K562 (cell line): Measurements from ENCODE around the gene TSGA10IP. TPM values are rescaled to one million over a fixed set of nuclear protein-coding genes. Genes with fewer than 3 reads are reported as not detected.

Experiments
- GABPB1 ChIP-seq: sonication (generic); formaldehyde crosslinking; IDR thresholded peaks from 2 replicates; pipeline ENCODE4 v1.8.0; 2022; ENCODE audit warnings: mild to moderate bottlenecking, missing genetic modification reagents
- HSF4 ChIP-seq: fragments of 250-450 bp; sonication (Bioruptor Pico); IDR thresholded peaks from 2 replicates; pipeline ENCODE4 v2.1.2; 2022; ENCODE audit warnings: mild to moderate bottlenecking, moderate library complexity, borderline replicate concordance
- L3MBTL2 ChIP-seq: fragments of 450-650 bp; IDR thresholded peaks from 2 replicates; pipeline ENCODE4 v1.6.1; 2016; ENCODE audit warnings: mild to moderate bottlenecking, moderate library complexity
- NR1H2 ChIP-seq: sonication (generic); formaldehyde crosslinking; IDR thresholded peaks from 2 replicates; pipeline ENCODE4 v1.4.0; 2020; ENCODE audit warnings: mild to moderate bottlenecking, missing genetic modification reagents
- RBM34 ChIP-seq: fragments of 200-400 bp; formaldehyde crosslinking; IDR thresholded peaks from 2 replicates; pipeline ENCODE4 v1.6.1; 2018; ENCODE audit warnings: low read length, borderline replicate concordance; ENCODE audit not compliant: insufficient read depth
- ZBTB1 ChIP-seq: sonication (generic); formaldehyde crosslinking; IDR thresholded peaks from 2 replicates; pipeline ENCODE4 v1.8.1; 2023; ENCODE audit warnings: missing genetic modification reagents, low read depth, mild to moderate bottlenecking, borderline replicate concordance
- ZBTB40 ChIP-seq, 2 experiments: fragments of 450-650 bp in 1 of 2; sonication (generic) in 1 of 2; formaldehyde crosslinking in 1 of 2; IDR thresholded peaks; 2 replicates each; pipeline versions ENCODE4 v1.7.1 to v1.9.0; 2016 to 2022; ENCODE audit warnings: inconsistent platforms in 1 of 2, mild to moderate bottlenecking in 1 of 2, missing genetic modification reagents in 1 of 2
- ZNF584 ChIP-seq: fragments of 200-800 bp; sonication (Bioruptor generic); IDR thresholded peaks from 2 replicates; pipeline ENCODE4 v1.6.1; 2016; ENCODE audit warnings: low read depth, mild to moderate bottlenecking, missing genetic modification characterization, missing compliant biosample characterization
- polyA plus RNA-seq, 8 experiments: library from polyadenylated mRNA; depleted of rRNA in 4 of 8; stranded (reverse) in 5 of 8; unstranded in 3 of 8; fragments of >200 nt; fragmentation: Nextera tagmentation in 2 of 8; fragmentation: Illumina TruSeq in 1 of 8; extraction: Ambion mirVana in 2 of 8; extraction: Trizol in 1 of 8; gene quantifications; 2 replicates each; pipeline versions ENCODE4 v1.2.1 to v1.2.3, GENCODE V29; 2011 to 2014; ENCODE audit warnings: inconsistent platforms in 1 of 8, missing spikeins in 1 of 8
- total RNA-seq, 7 experiments: library from RNA; depleted of rRNA in 6 of 7; stranded (reverse); fragments of >200 nt in 6 of 7; fragmentation: Illumina TruSeq in 2 of 7; extraction: Trizol in 2 of 7; gene quantifications; 2 replicates each; pipeline versions ENCODE4 v1.2.1 to v1.2.3, GENCODE V29; 2011 to 2021; ENCODE audit warnings: low replicate concordance in 1 of 7

Gene TSGA10IP
- total and polyA plus RNA-seq, 9 of the 15 experiments (the other 6 are each of a cell fraction or from before 2014, with no cell fraction given): not detected

- TF ChIP-seq GABPB1 (CRISPR knock-in tag): peak; percentile 38; the same call in 1 of the 2 replicates
- no peak for TF ChIP-seq ZNF584
- peak; percentile 45; the same call in 1 of the 2 replicates for TF ChIP-seq L3MBTL2
- TF ChIP-seq HSF4 (CRISPR knock-in tag): no peak
- no peak for TF ChIP-seq RBM34
- peak; percentile 11; the same call in 1 of the 2 replicates for TF ChIP-seq ZBTB1 (CRISPR knock-in tag)
- peak; percentile 90; the same call in 1 of the 2 replicates for TF ChIP-seq NR1H2 (CRISPR knock-in tag)
- peak; percentile 95 for TF ChIP-seq ZBTB40 (IDR thresholded peaks at IDR 0.05)
- peak; percentile 96 for TF ChIP-seq ZBTB40 (CRISPR knock-in tag; IDR thresholded peaks at IDR 0.05)
Measured at GRCh38 chr11:65918211-65919140, 26.8 kb upstream of the TSGA10IP start, which contains the start of gene C11orf68 (continued).
